GM12874 (cell line): ENCODE results near the gene ISOC1.

ENCODE experiments used
- TF ChIP-seq, protein P1 (sequence below): IDR thresholded peaks from 2 replicates; pipeline ENCODE4 v1.5.1; 2011; ENCODE audit warnings: low read depth, mild to moderate bottlenecking, control low read depth, low read length, moderate library complexity; ENCODE audit not compliant: insufficient read depth

Gene ISOC1

GRCh38 chr5:129078247-129078646 lies 16.3 kb upstream of the ISOC1 start:
- TF ChIP-seq, protein P1, sequence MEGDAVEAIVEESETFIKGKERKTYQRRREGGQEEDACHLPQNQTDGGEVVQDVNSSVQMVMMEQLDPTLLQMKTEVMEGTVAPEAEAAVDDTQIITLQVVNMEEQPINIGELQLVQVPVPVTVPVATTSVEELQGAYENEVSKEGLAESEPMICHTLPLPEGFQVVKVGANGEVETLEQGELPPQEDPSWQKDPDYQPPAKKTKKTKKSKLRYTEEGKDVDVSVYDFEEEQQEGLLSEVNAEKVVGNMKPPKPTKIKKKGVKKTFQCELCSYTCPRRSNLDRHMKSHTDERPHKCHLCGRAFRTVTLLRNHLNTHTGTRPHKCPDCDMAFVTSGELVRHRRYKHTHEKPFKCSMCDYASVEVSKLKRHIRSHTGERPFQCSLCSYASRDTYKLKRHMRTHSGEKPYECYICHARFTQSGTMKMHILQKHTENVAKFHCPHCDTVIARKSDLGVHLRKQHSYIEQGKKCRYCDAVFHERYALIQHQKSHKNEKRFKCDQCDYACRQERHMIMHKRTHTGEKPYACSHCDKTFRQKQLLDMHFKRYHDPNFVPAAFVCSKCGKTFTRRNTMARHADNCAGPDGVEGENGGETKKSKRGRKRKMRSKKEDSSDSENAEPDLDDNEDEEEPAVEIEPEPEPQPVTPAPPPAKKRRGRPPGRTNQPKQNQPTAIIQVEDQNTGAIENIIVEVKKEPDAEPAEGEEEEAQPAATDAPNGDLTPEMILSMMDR = no peak

DNA sequence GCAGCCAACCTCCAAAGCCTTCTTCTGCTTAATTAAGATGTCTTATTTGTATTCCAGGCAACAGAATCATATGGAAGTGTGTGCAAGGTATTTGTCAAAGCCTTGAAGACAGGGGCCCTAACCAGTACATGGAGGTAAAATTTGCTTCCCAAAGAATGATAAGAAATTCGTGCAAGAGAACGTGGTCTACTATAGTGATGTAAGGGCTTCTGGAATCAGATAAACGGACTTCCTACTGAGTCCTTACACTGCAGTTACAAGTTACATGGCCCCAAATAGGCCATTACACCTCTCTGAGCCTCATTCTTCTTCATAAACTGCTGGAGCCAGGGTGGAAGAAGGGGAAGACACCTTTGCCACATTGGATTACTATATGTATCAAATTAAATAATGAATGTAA lies 15.9 kb upstream of the ISOC1 start:
- TF ChIP-seq, protein P1 = no peak

DNA sequence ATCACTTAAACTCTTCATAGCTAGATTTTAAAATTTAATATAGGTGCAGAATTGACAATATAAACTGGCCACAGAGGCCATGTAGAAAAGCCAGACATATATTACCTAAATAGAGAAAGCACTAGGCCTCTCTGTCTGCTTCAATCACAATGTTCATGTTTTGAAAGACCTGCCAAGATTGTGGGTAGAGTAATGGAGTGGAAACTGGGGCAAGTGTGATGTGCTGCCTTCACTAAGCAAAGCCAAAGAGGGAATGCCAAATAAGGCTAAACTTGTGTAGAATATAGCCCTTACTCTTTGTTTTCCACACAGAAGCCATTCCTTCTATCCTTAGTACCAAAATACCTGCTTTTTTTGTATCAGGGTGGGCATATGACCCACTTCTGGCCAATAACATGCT lies 15.1 kb upstream of the ISOC1 start:
- TF ChIP-seq, protein P1 = no peak

DNA sequence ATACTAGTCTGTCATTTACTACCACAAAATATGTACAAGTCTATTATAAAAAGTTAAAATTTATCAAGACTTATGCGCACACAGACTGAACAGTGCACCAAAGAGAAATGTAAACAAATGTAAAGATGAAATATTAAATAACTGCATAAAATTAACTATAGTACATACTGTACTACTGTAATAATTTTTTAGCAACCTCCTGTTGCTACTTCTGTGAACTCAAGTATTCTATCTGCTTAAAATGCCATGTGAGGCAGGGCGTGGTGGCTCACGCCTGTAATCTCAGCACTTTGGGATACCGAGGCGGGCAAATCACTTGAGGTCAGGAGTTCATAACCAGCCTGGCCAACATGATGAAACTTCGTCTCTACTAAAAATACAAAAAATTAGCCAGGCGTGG lies 13.8 kb upstream of the ISOC1 start:
- TF ChIP-seq, protein P1 = no peak

DNA sequence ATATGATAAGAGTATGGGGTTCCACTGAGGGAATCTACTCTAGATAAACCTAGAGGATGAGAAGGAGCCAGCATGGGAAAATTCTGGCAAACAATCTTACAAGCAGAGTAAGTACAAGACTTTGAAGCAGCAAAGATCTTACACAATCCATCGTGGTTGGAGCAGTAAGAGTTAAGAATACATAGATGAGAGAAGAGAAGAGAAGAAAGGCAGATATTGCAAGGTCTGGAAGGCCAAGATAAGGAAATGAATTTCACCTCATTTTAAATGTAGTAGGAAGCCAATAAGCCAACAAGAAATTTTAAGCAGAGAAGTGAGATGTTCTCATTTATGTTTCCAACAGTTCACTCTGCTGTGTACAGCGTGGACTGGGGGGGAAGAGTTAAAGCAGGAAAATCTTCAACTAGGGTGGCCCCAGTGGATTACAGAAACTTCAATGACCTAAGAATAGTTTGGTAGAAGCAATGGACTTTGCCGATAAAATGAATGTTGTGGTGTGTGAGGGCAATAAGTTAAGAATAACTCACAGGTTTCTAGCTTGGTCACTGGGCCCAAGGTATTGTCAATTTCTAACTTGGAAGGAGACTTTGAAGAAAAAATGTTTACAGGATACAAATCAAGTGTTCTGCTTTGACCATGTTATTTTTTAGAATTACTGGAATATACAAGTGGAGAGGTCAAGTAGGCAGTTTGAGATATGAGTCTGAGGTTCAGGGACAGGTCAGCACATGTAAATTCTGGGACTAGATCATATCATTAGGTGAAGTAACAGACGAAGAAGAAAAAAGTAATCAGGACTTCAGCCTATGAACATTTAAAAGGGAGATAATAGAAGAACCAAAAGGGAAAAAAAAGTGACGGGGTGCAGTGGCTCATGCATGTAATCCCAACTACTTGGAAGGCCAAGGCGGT lies 12.1 kb upstream of the ISOC1 start:
- TF ChIP-seq, protein P1 = no peak

DNA sequence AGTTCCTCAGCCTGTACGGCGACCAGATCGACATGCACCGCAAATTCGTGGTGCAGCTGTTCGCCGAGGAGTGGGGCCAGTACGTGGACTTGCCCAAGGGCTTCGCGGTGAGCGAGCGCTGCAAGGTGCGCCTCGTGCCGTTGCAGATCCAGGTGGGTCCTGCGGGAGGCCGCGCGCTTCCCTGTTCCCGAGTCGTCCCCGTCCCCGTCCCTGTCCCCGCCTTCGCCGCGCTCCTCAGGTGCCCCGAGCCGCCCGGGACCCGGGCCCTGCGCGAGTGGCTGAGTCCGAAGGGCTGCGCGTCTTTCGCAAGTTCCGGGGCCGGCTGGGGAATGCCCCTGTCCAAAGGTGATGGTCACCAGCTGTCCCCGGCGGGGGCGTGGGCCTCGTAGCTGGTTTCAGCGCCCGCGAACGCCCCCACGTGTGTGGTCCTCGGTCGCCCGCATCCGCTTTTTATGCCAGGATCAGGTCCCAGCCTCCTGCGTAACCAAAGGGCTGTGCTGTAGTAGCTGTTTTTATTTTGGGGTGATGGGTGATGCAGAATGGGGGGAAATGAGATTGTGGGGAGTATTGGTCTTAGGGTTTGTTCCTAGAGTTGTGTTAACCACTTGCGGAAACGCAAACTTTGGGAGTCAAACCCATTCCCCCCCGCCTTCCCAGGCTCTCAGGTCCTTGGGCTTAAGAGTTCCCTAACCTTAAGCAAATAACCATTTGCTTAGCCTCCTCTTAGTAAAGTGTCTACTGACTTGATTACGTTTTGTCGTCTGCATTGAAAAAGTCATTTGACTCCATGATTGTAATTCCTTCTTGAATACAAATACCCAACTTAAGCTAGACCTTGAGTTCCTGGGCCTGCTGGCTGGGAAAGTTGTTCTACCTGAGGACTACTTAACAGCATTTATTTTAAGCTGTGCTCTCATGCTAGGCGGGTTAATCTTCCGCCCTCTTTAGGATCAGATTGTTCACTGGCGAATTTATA lies 663 bp downstream of the ISOC1 start:
- TF ChIP-seq, protein P1 = no peak

DNA sequence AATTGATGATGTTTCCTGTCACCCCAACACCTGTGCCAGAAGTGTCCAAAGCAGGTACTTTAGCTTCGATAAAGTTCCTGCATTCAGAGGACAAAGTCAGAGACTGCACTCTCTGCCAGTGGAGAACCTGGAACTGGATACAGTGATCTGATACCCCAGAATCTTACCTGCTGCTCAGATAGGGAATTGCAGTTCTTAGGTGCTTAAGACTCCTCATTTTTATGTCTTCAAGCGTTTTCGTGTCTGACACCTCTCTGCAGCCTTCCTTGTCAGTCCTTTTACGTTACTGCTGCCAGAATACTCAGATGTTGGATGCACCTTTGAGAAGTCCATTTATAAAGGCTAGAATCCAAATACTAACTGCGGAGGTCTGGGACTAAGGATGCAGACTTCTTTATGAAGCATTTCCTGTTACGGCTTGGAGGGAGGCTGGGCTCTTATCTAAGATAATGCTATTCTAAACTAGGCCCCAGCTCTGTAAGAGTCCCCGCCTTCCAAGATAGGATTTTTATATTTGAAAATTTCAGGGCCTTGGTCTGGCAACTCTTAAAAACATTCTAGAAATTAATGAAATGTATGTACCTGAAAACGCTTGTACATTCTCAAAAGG lies 1.9 kb downstream of the ISOC1 start:
- TF ChIP-seq, protein P1 = 0 out of 2 replicates have a peak, but pooled peaks have one; percentile 3
